WTC11 (cell line): ENCODE data around the gene CPE. TPM values are rescaled to one million over a fixed set of nuclear protein-coding genes. Genes with fewer than 3 reads are reported as not detected.

Source experiments
- ATAC-seq: fragments of 200-7000 bp; cut with Tn5 transposase; 2 replicates; pipeline ENCODE4 v1.10.0; 2021; ENCODE audit warnings: mild to moderate bottlenecking, moderate library complexity
- CTCF ChIA-PET: fragments of 300-600 bp; sonication (Branson Sonifier 250); formaldehyde crosslinking; loops from one replicate; lab custom pipeline; 2021; ENCODE audit warnings: antibody characterized with exemption; lab: Charles Lee
- POLR2A ChIA-PET: fragments of 350-600 bp; sonication (Branson Sonifier 250); formaldehyde crosslinking; loops from one replicate; lab custom pipeline; 2021; ENCODE audit warnings: antibody characterized with exemption; lab: Charles Lee
- DNase-seq: peaks from one replicate; pipeline ENCODE4 v3.0.0; 2021; ENCODE audit warnings: low spot score
- H3K27ac Mint-ChIP-seq: 2 replicates; pipeline ENCODE4 v1.8.0; 2021; ENCODE audit warnings: mixed read lengths
- H3K27me3 Mint-ChIP-seq: 2 replicates; pipeline ENCODE4 v1.8.0; 2021; ENCODE audit warnings: low read depth, mild to moderate bottlenecking, moderate library complexity, mixed read lengths
- H3K36me3 Mint-ChIP-seq: 2 replicates; pipeline ENCODE4 v1.8.0; 2021; ENCODE audit warnings: mixed read lengths
- H3K4me1 Mint-ChIP-seq: 2 replicates; pipeline ENCODE4 v1.8.0; 2022; ENCODE audit warnings: mixed read lengths
- H3K4me3 Mint-ChIP-seq: 2 replicates; pipeline ENCODE4 v1.8.0; 2021; ENCODE audit warnings: mild to moderate bottlenecking, moderate library complexity, mixed read lengths
- H3K9me3 Mint-ChIP-seq: 2 replicates; pipeline ENCODE4 v1.8.0; 2021; ENCODE audit warnings: mixed read lengths
- CREM ChIP-seq: sonication (generic); formaldehyde crosslinking; IDR thresholded peaks from 2 replicates; pipeline ENCODE4 v1.8.1; 2022; ENCODE audit warnings: mild to moderate bottlenecking, missing genetic modification reagents, moderate library complexity
- FOXJ3 ChIP-seq: sonication (generic); formaldehyde crosslinking; IDR thresholded peaks from 2 replicates; pipeline ENCODE4 v1.9.0; 2021; ENCODE audit warnings: missing genetic modification reagents, mild to moderate bottlenecking, borderline replicate concordance
- GRHL2 ChIP-seq: fragments of 250-450 bp; sonication (Bioruptor Pico); IDR thresholded peaks from 2 replicates; pipeline ENCODE4 v1.8.0; 2022; ENCODE audit warnings: mild to moderate bottlenecking, moderate library complexity; ENCODE audit not compliant: insufficient replicate concordance, severe bottlenecking
- JUN ChIP-seq: sonication (generic); formaldehyde crosslinking; IDR thresholded peaks from 2 replicates; pipeline ENCODE4 v1.8.0; 2023; ENCODE audit warnings: mild to moderate bottlenecking, missing genetic modification reagents
- NFYB ChIP-seq: sonication (generic); formaldehyde crosslinking; conservative IDR thresholded peaks from 2 replicates; pipeline ENCODE4 v1.8.0; 2022; ENCODE audit warnings: low read depth, missing genetic modification reagents
- PRRX2 ChIP-seq: fragments of 250-450 bp; sonication (Bioruptor Pico); IDR thresholded peaks from 2 replicates; pipeline ENCODE4 v1.8.0; 2021; ENCODE audit warnings: mild to moderate bottlenecking
- ZBTB21 ChIP-seq: sonication (generic); formaldehyde crosslinking; IDR thresholded peaks from 2 replicates; pipeline ENCODE4 v1.8.1; 2023; ENCODE audit warnings: mild to moderate bottlenecking, missing genetic modification reagents, borderline replicate concordance
- ZNF219 ChIP-seq: sonication (generic); formaldehyde crosslinking; IDR thresholded peaks from 2 replicates; pipeline ENCODE4 v1.8.0; 2023; ENCODE audit warnings: missing genetic modification reagents, mild to moderate bottlenecking, borderline replicate concordance
- ZNF396 ChIP-seq: fragments of 250-450 bp; sonication (Bioruptor Pico); IDR thresholded peaks from 2 replicates; pipeline ENCODE4 v1.8.0; 2021; ENCODE audit warnings: mild to moderate bottlenecking, moderate library complexity, borderline replicate concordance
- ZNF416 ChIP-seq: fragments of 250-450 bp; sonication (Bioruptor Pico); IDR thresholded peaks from 2 replicates; pipeline ENCODE4 v1.9.0; 2021; ENCODE audit warnings: mild to moderate bottlenecking, inconsistent platforms
- ZNF671 ChIP-seq: fragments of 250-450 bp; sonication (Bioruptor Pico); IDR thresholded peaks from 2 replicates; pipeline ENCODE4 v1.8.0; 2021; ENCODE audit warnings: mild to moderate bottlenecking
- total RNA-seq: library from RNA; stranded (reverse); gene quantifications from 3 replicates; pipeline ENCODE4 v1.2.3, GENCODE V29; 2021
- TF ChIP-seq, protein P1 (sequence below): sonication (generic); formaldehyde crosslinking; IDR thresholded peaks from 2 replicates; pipeline ENCODE4 v1.8.0; 2022; ENCODE audit warnings: mild to moderate bottlenecking, missing genetic modification reagents
- TF ChIP-seq, protein P2 (sequence below): sonication (generic); formaldehyde crosslinking; IDR thresholded peaks from 2 replicates; pipeline ENCODE4 v1.8.1; 2023; ENCODE audit warnings: mild to moderate bottlenecking, missing genetic modification reagents
- TF ChIP-seq, protein P3 (sequence below): sonication (generic); formaldehyde crosslinking; IDR thresholded peaks from 2 replicates; pipeline ENCODE4 v1.8.0; 2022; ENCODE audit warnings: mild to moderate bottlenecking, missing genetic modification reagents
- TF ChIP-seq, protein P4 (sequence below): sonication (generic); formaldehyde crosslinking; IDR thresholded peaks from 2 replicates; pipeline ENCODE4 v1.8.1; 2022; ENCODE audit warnings: low read depth, missing genetic modification reagents, borderline replicate concordance

The CPE gene
- total RNA-seq, 1 experiment from 2014 or later, result 9.2 TPM

DNA sequence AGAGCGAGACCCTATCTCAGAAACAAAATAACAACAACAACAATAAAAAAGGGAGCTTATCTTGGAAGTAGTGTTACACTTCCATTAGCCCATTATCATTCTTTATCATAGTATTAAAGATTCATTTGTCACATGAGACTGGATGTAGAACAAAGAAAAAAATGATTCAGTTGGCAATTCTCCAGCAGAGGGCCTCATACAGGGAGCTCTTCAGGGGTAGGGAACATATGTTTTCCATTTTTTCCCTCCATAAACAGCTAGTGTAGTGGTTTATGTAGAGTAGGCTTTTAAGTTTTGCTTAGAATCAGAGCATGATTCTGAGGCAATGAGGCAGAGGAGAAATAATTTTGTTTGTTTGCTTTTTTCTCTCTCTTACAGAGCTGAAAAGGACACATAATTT lies 5.8 kb downstream of the CPE start (continued):
- TF ChIP-seq, protein P1, sequence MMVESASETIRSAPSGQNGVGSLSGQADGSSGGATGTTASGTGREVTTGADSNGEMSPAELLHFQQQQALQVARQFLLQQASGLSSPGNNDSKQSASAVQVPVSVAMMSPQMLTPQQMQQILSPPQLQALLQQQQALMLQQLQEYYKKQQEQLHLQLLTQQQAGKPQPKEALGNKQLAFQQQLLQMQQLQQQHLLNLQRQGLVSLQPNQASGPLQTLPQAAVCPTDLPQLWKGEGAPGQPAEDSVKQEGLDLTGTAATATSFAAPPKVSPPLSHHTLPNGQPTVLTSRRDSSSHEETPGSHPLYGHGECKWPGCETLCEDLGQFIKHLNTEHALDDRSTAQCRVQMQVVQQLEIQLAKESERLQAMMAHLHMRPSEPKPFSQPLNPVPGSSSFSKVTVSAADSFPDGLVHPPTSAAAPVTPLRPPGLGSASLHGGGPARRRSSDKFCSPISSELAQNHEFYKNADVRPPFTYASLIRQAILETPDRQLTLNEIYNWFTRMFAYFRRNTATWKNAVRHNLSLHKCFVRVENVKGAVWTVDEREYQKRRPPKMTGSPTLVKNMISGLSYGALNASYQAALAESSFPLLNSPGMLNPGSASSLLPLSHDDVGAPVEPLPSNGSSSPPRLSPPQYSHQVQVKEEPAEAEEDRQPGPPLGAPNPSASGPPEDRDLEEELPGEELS (CRISPR knock-in tag), result no peak

DNA sequence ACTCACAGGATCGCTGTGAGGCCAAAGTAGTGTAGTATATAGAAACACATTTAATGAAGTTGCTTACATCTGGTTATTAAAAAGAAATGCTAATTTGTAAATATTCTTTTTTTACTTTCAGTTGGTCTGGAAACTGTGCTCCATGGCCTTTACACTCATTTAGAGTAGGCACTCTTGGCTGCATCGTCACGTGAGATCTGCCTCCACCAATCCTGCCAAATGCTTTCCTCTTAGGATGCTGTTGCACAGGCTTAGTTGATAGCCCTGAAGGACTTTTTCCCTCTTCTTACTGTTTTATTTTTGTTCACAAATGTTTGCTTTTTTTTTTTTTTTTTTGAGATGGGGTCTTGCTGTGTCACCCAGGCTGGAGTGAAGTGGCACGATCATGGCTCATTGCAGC lies 6.3 kb downstream of the CPE start:
- Mint-ChIP-seq H3K27me3 (peaks cover 5% of the 10 kb centered on the region), H3K4me3 (no peak overlapping the region), H3K27ac (no peak overlapping the region), H3K4me1 (peaks cover 27% of the 10 kb centered on the region), H3K36me3 (no peaks in the 10 kb centered on the region), H3K9me3 (no peaks in the 10 kb centered on the region)
- ATAC-seq (no peak), DNase-seq (no peak)
- ChIA-PET POLR2A (no interaction called here), CTCF (interaction anchor here (0.6 to 2.5 kb wide), 19 partner anchors 10 to 254 kb away, joined by 3 to 11 read pairs (median 3); no protein-coding TSS in a partner anchor)
- TF ChIP-seq ZNF396, result no peak
- TF ChIP-seq ZNF671 (CRISPR knock-in tag), result no peak
- no peak for TF ChIP-seq PRRX2
- TF ChIP-seq FOXJ3 (CRISPR knock-in tag), result no peak
- TF ChIP-seq, protein P2, sequence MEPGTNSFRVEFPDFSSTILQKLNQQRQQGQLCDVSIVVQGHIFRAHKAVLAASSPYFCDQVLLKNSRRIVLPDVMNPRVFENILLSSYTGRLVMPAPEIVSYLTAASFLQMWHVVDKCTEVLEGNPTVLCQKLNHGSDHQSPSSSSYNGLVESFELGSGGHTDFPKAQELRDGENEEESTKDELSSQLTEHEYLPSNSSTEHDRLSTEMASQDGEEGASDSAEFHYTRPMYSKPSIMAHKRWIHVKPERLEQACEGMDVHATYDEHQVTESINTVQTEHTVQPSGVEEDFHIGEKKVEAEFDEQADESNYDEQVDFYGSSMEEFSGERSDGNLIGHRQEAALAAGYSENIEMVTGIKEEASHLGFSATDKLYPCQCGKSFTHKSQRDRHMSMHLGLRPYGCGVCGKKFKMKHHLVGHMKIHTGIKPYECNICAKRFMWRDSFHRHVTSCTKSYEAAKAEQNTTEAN (CRISPR knock-in tag), result no peak
- TF ChIP-seq ZNF416 (CRISPR knock-in tag), result no peak
- no peak for TF ChIP-seq GRHL2 (CRISPR knock-in tag)

DNA sequence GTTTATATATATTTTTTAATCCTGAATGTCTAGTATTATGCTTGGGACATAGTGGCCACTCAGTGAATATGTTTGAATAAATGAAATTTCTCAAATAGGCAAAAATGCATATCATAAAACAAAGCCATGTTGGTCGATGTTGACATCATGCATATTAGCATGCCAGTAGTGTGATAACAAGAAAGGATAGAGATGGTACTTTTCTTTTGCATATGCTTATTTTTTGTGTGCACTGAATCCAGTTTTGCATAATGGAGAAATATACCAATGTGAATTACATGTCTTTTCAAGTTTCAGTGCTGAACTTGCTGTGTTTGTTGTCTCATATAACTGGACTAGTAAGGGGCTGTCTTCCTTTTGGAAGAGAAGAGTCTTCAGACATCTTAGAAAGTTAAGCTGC lies 7.5 kb downstream of the CPE start:
- peaks cover 15% of the 10 kb centered on the region for H3K4me1 Mint-ChIP-seq
- TF ChIP-seq ZBTB21 (CRISPR knock-in tag) (no peak), JUN (CRISPR knock-in tag) (no peak), ZNF396 (no peak), NFYB (CRISPR knock-in tag) (no peak)
- TF ChIP-seq, protein P3, sequence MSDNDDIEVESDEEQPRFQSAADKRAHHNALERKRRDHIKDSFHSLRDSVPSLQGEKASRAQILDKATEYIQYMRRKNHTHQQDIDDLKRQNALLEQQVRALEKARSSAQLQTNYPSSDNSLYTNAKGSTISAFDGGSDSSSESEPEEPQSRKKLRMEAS, result no peak
- no peak for DNase-seq
- no peak overlapping the region for H3K27ac Mint-ChIP-seq
- H3K9me3 Mint-ChIP-seq, result no peaks in the 10 kb centered on the region
- CTCF ChIA-PET, result no interaction called here
- H3K27me3 Mint-ChIP-seq, result no peaks in the 10 kb centered on the region
- H3K36me3 Mint-ChIP-seq, result no peaks in the 10 kb centered on the region
- POLR2A ChIA-PET, result no interaction called here
- H3K4me3 Mint-ChIP-seq, result no peak overlapping the region
- ATAC-seq, result no peak

DNA sequence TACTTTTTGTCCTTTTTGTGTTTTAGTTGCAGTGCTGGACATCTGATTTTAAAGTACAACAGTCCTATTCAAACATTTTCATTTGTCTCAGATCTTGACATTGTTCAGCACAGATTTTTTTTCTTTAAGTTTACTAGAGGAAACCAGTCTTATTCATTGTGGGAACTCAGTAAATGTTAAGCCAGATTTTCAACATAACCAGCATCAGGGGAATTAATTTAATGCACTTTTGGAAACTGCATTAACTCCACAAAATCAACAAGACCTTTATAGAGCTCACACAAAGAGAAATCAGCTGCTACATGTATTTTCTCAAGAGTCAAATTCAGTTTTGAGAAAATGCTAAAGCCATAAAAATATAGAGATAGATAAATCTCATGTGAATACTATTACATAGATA lies 9.9 kb downstream of the CPE start:
- no peak overlapping the region for H3K4me3 Mint-ChIP-seq
- H3K9me3 Mint-ChIP-seq, result no peaks in the 10 kb centered on the region
- peaks cover 6% of the 10 kb centered on the region for H3K4me1 Mint-ChIP-seq
- ChIA-PET CTCF (no interaction called here), POLR2A (no interaction called here)
- DNase-seq (no peak), ATAC-seq (no peak)
- TF ChIP-seq, protein P4, sequence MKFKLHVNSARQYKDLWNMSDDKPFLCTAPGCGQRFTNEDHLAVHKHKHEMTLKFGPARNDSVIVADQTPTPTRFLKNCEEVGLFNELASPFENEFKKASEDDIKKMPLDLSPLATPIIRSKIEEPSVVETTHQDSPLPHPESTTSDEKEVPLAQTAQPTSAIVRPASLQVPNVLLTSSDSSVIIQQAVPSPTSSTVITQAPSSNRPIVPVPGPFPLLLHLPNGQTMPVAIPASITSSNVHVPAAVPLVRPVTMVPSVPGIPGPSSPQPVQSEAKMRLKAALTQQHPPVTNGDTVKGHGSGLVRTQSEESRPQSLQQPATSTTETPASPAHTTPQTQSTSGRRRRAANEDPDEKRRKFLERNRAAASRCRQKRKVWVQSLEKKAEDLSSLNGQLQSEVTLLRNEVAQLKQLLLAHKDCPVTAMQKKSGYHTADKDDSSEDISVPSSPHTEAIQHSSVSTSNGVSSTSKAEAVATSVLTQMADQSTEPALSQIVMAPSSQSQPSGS (CRISPR knock-in tag), result no peak
- TF ChIP-seq CREM (CRISPR knock-in tag) (no peak), ZNF219 (CRISPR knock-in tag) (no peak)
- TF ChIP-seq, protein P2 (CRISPR knock-in tag), result no peak
- H3K27me3 Mint-ChIP-seq, result no peaks in the 10 kb centered on the region
- H3K36me3 Mint-ChIP-seq, result no peaks in the 10 kb centered on the region
- H3K27ac Mint-ChIP-seq, result no peak overlapping the region
